Measurements from ENCODE around the gene IRAK4. TPM values are rescaled to one million over a fixed set of nuclear protein-coding genes. Genes with fewer than 3 reads are reported as not detected.

The IRAK4 gene
- polyA plus RNA-seq, 2 of the 4 experiments (the other 2 are of a cell fraction) = 7.1 to 18.4 TPM

DNA sequence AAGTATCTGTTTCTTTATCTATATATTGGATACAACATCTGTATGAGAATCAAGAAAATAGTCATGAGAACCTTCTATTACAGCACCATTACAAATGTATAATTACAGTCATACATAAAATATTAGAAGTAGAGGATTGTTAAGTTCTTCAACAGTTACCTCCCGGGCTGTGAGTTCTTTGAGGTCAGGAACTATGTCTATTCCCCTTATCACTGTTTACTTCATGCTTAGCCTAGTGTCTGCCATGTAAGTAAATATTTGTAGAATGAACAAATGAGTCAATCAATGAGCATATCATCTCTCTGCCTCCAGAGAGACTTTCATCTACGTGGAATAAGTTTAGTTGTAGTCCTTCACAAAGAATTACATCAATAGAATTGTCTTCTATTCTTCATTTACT is 47.4 kb upstream of the IRAK4 start:
- ATAC-seq = no peak
- no peak overlapping the region for H3K4me3 ChIP-seq
- no peaks in the 10 kb centered on the region for H3K9me3 ChIP-seq
- no peaks in the 10 kb centered on the region for H3K4me1 ChIP-seq
- no peak overlapping the region for H3K4me2 ChIP-seq
- POLR2A ChIA-PET = no interaction called here
- FAIRE-seq = no peak
- no peak for DNase-seq (ENCODE audit: low read depth in 1 of 2, low spot score in 1 of 2)
- H3K27ac ChIP-seq = no peak overlapping the region
- 1% methylated on average over 2 of the region's 2 CpGs for WGBS (ENCODE audit: missing lambda C conversion rate)
- CTCF ChIA-PET = no interaction called here
- TF ChIP-seq ZC3H11A (IDR thresholded peaks at IDR 0.05) (no peak), SMC3 (IDR thresholded peaks at IDR 0.05) (no peak), ZFP36 (IDR thresholded peaks at IDR 0.05; ENCODE audit: borderline replicate concordance, partially characterized antibody) (no peak)

DNA sequence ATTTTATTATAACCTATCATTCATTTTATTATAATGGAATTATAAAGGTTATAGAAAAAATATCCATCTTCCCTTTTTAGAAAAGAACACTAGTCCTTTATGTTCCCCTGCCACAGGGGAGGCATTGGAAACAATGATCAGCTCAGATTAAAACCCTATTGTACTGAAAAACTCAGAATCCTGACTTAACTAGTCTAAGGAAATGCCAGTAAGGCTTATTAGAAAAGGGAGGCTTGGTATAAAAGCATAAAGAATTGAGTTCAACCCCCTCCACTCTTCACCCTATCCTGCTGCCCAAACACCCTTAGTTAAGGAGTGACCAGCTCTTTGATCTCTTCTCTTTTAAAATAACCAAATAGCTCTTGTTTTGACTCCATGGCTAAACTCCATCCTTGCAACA is 36.1 kb upstream of the IRAK4 start:
- FAIRE-seq = peak; percentile 18
- TF ChIP-seq RCOR1 (IDR thresholded peaks at IDR 0.05; ENCODE audit: low read depth, low read length) (no peak), POLR2A (IDR thresholded peaks at IDR 0.05; ENCODE audit: low read length) (no peak), MAZ (IDR thresholded peaks at IDR 0.05; ENCODE audit: borderline replicate concordance, low read depth, low read length) (no peak), EP300 (IDR thresholded peaks at IDR 0.05) (no peak), GATA3 (IDR thresholded peaks at IDR 0.05; ENCODE audit: borderline replicate concordance) (no peak), KDM1A (IDR thresholded peaks at IDR 0.05; ENCODE audit: low read depth) (no peak), MAFK (IDR thresholded peaks at IDR 0.05; ENCODE audit: partially characterized antibody) (no peak), ESRRA (IDR thresholded peaks at IDR 0.05; ENCODE audit: borderline replicate concordance, low read length) (no peak), BCL3 (IDR thresholded peaks at IDR 0.05) (no peak), E2F6 (IDR thresholded peaks at IDR 0.05; ENCODE audit: borderline replicate concordance, low read depth) (no peak), FOSB (CRISPR knock-in tag; IDR thresholded peaks at IDR 0.05) (no peak), RAD21 (conservative IDR thresholded peaks at IDR 0.05 in 1 of 2, IDR thresholded peaks at IDR 0.05 in 1 of 2) (no peak), CBX2 (IDR thresholded peaks at IDR 0.05; ENCODE audit: borderline replicate concordance, low read depth) (no peak), BHLHE40 (IDR thresholded peaks at IDR 0.05; ENCODE audit: low read depth, low read length) (no peak), EHMT2 (IDR thresholded peaks at IDR 0.05; ENCODE audit: low read depth) (no peak), FOXS1 (CRISPR knock-in tag; IDR thresholded peaks at IDR 0.05) (no peak)
- TF ChIP-seq, protein P1, sequence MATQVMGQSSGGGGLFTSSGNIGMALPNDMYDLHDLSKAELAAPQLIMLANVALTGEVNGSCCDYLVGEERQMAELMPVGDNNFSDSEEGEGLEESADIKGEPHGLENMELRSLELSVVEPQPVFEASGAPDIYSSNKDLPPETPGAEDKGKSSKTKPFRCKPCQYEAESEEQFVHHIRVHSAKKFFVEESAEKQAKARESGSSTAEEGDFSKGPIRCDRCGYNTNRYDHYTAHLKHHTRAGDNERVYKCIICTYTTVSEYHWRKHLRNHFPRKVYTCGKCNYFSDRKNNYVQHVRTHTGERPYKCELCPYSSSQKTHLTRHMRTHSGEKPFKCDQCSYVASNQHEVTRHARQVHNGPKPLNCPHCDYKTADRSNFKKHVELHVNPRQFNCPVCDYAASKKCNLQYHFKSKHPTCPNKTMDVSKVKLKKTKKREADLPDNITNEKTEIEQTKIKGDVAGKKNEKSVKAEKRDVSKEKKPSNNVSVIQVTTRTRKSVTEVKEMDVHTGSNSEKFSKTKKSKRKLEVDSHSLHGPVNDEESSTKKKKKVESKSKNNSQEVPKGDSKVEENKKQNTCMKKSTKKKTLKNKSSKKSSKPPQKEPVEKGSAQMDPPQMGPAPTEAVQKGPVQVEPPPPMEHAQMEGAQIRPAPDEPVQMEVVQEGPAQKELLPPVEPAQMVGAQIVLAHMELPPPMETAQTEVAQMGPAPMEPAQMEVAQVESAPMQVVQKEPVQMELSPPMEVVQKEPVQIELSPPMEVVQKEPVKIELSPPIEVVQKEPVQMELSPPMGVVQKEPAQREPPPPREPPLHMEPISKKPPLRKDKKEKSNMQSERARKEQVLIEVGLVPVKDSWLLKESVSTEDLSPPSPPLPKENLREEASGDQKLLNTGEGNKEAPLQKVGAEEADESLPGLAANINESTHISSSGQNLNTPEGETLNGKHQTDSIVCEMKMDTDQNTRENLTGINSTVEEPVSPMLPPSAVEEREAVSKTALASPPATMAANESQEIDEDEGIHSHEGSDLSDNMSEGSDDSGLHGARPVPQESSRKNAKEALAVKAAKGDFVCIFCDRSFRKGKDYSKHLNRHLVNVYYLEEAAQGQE (IDR thresholded peaks at IDR 0.05) = no peak
- H3K9me3 ChIP-seq = no peaks in the 10 kb centered on the region
- no peak for ATAC-seq
- no peak for DNase-seq (ENCODE audit: low read depth in 1 of 2, low spot score in 1 of 2)
- H3K4me2 ChIP-seq = no peak overlapping the region
- ChIA-PET CTCF (no interaction called here), POLR2A (no interaction called here)
- no peak overlapping the region for H3K27ac ChIP-seq
- no peaks in the 10 kb centered on the region for H3K4me1 ChIP-seq
- H3K4me3 ChIP-seq = no peak overlapping the region

- Histone ChIP-seq H3K4me2 (no peak overlapping the region), H3K4me1 (no peaks in the 10 kb centered on the region), H3K4me3 (no peak overlapping the region), H3K9me3 (no peaks in the 10 kb centered on the region), H3K27ac (no peak overlapping the region)
- DNase-seq (ENCODE audit: low read depth in 1 of 2, low spot score in 1 of 2) (no peak), FAIRE-seq (no peak), ATAC-seq (no peak)
- CTCF ChIA-PET = no interaction called here
- POLR2A ChIA-PET = no interaction called here
- TF ChIP-seq TFCP2L1 (CRISPR knock-in tag; IDR thresholded peaks at IDR 0.05) = no peak
- TF ChIP-seq RFX5 (IDR thresholded peaks at IDR 0.05) = no peak
- TF ChIP-seq FOSL2 (IDR thresholded peaks at IDR 0.05) = no peak
- no peak for TF ChIP-seq FOSL2 (CRISPR knock-in tag; IDR thresholded peaks at IDR 0.05)
- no peak for TF ChIP-seq ZC3H11A (IDR thresholded peaks at IDR 0.05)
- TF ChIP-seq RARB (CRISPR knock-in tag; IDR thresholded peaks at IDR 0.05) = no peak
- TF ChIP-seq CBX8 (IDR thresholded peaks at IDR 0.05) = no peak
- no peak for TF ChIP-seq ESRRA (IDR thresholded peaks at IDR 0.05; ENCODE audit: borderline replicate concordance, low read length)
- no peak for TF ChIP-seq RAD21 (conservative IDR thresholded peaks at IDR 0.05 in 1 of 2, IDR thresholded peaks at IDR 0.05 in 1 of 2)
- no peak for TF ChIP-seq EP300 (IDR thresholded peaks at IDR 0.05)
- TF ChIP-seq CTCF (IDR thresholded peaks at IDR 0.05) = no peak
- no peak for TF ChIP-seq RCOR1 (IDR thresholded peaks at IDR 0.05; ENCODE audit: low read depth, low read length)
- TF ChIP-seq, protein P2, sequence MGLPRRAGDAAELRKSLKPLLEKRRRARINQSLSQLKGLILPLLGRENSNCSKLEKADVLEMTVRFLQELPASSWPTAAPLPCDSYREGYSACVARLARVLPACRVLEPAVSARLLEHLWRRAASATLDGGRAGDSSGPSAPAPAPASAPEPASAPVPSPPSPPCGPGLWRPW (IDR thresholded peaks at IDR 0.05) = no peak
- no peak for TF ChIP-seq JUN (IDR thresholded peaks at IDR 0.05)
- TF ChIP-seq JUNB (IDR thresholded peaks at IDR 0.05) = no peak
Measured at GRCh38 chr12:43723134-43723533, 35.6 kb upstream of the IRAK4 start.

Measured in A549 (cell line).